Measurements from ENCODE around the gene GALNS.
"Not testable (repeated sequence)": the region's sequence is repeated elsewhere in the genome, so short reads cannot be mapped to it uniquely, and the experiment has no call there.

The GALNS gene

DNA sequence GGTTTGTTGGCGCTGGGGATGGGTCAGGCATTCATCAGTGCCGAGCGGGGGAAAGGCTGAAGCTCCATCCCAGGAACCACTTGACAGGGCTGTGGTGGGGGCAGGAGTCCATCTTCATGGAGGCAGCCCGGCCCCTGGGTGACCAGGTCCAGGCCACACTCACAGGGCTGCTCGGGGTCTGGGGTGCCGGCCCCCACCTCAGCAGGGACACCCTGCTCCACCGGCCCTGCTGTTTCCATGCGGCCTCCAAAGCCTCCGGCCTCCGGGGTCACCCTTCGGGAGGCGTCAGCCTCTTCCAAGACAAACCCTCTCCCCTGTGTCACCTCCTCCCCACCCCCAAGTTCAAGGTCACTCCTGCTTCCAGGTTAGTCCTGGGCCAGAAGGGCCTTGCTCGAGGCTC, 22.1 kb downstream of the GALNS start:
- no peak for DNase-seq

DNA sequence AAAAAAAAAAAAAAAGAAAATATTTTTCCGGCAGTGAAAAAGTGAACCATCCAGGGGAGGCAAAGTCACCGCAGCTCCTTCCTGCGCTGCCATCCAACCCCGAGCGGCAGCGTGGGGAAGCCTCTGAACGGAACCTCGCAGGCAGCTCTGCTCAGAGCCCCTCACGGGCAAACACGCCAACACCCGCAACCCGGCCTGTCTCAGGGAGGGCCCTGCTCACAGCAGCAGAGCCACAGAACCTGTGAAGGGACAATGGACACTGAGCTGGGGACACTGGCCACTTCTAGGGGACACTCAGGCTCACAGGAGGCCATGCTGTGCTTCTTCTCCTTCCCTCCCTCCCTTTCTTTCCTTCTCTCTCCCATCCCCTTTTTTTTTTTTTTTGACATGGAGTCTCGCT, 23.7 kb downstream of the GALNS start:
- DNase-seq, result no peak

DNA sequence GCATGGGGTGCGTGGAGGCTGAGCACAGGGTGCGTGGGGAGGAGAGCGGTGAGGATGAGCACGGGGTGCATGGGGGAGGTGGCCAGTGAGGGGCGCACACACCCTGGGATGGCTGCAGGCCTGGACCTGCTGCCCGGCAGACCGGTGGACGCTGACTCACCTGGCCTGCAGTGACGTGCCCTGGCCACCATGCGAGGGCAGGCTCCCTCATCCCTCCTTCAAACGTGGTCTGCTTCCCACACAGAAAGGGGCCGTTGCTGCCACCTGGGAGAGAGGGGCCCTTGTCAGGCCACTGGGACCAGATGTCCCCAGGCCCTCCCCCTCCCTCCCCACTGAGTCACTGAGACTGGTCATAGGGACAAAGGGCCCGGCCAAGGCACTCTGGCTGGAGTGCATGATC, 24.9 kb downstream of the GALNS start:
- DNase-seq, result no peak

DNA sequence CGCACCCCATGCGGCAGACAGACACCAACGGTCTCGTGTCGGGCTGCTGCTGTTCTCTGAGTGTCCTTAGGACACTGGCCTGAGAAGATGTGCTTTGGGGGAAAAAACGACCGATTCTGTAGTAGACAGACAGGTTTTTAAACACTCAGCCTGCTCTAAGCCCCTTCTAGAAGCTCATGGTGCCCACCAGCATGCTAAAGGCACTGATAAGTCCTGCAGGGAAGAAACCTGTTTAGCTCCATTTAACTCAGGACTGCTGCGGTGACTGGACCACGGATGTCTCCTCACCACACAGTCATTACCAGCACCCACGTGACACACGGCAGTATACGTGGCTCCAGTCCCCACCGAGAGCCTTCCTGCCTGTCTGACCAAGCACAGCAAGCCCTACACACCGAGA, 26.0 kb downstream of the GALNS start:
- no peak for DNase-seq

DNA sequence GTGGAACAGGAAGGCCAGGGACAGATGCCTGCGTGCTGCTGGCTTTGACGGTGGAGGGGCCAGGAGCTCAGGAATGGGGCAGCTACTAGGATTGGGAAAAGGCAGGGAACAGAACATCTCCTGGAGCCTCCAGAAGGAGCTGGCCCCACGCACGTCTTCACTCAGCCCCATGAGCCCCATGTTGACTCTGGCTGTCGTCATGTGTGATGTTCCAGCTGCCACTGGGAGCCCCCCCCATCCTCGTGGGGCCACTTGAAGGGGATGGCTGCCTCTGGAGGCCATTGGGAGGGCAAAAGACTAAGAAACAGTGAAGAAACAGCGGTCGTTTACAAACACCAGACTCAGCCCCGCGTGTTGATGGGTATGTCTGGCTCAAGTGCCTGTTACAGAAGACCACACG, 26.5 kb downstream of the GALNS start:
- no peak for DNase-seq

DNA sequence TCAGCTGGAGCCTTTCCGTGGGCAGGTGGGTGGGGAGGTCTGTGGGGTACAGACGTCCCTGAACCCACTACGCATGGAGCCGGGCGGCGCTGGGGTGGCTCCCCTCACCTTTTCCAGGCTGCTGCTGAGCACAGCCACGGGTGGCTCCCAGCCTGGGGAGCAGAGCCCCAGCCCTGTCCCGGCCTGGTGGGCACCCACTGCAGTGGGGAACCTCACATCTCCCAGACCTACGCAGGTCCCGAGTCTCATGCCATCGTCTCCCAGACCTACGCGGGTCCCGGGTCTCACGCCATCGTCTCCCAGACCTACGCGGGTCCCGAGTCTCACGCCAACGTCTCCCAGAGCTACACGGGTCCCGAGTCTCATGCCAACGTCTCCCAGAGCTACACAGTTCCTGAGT, 28.0 kb downstream of the GALNS start:
- no peak for DNase-seq

DNA sequence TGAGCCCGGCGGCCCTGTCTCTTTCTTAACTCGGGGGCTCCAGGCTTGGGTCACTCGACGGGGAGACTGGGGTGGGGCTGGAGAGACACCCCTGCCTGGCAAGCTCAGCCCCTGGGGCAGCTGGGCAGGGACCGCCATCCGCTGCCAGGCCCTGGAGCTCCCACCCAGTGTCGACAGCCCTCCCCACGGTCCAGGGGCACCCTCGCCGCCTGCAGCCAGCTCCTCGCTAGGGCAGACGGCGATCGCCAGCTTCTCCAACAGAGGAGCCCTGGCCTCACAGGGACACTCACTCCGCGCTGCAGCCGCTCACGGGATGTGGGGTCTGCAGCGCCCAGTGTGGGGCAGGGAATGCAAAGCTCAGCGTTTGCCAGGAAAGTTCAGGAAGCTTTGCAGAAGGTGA, 29.0 kb downstream of the GALNS start:
- DNase-seq, result no peak

DNA sequence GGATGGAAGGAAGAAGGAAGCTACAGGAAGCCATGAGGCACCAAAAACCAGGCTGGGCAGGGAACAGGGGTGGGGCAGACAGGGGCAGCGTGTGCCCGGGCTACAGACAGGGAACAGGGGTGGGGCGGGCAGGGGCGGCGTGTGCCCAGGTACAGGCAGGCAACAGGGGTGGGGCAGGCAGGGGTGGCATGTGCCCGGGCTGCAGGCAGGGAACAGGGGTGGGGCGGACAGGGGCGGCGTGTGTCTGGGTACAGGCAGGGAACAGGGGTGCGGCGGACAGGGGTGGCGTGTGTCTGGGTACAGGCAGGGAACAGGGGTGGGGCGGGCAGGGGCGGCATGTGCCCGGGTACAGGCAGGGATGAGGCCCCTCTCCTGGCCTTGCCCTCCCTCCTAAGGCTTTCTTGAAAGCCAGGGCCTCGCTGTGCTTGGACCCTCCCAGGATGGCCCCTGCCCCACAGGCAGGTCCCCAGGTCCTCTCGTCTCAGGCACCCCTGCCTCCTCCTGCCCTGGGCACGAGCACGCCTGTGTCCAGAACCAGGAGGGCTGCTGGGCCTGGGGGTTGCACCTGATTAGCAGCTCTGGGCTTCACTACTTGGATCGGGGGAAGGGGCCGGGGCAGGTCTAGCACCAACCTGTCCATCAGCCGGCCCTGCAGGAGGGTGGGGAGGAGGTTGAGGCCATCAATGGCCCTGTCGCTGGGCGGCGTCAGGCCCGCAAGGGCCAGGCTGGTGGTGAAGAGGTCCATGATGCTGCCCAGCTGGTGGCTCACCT, 30.5 kb downstream of the GALNS start:
- no peak for DNase-seq

DNA sequence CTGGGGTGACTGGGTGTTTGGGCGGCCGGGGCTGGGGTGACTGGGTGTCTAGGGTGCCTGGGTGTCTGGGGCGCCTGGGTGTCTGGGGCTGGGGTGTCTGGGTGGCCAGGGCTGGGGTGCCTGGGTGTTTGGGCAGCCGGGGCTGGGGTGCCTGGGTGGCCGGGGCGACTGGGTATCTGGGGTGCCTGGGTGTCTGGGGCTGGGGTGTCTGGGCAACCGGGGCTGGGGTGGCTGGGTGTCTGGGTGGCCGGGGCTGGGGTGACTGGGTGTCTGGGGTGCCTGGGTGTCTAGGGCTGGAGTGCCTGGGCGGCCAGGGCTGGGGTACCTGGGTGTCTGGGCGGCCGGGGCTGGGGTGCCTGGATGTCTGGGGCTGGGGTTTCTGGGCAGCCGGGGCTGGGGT, 31.6 kb downstream of the GALNS start:
- no peak for DNase-seq

DNA sequence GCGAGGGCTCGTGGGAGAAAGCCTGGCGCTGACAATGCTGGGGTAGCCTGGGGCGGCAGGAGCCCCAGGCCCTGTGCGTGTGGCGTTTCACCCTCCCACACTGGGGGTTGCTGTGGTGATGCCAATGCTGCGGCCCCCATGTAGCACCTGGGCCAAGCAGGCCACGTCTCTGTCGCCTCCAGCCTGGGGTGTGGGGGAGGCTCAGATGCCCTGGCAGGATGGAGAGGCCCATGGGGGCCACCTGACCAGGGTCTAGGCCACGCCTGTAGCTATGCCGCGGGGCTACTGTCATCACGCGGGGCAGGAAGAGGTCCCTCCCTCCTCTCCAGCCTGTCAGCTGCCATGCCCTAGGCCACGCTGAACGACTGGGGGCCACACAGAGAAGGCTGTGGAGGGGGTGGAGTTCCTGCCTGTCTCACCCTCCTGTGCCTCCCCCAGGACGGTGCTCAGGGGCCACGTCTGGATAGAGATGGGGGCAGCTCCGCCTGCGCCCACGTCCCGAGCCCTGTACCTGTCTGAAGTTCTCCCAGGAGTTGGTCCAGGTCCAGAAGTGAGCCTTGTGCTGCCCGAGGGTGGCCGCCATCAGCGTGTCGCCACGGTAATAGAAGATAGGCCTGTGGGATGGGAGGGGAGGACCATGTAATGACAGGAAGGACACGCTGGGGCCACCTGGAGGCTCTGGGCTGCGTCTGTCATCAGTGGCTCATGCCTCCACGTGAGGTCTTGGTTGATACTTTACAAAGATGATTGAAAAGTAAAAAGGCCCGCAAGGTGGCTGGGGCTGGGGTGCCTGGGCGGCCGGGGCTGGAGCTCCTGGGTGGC, 32.3 kb downstream of the GALNS start:
- DNase-seq, result no peak

DNA sequence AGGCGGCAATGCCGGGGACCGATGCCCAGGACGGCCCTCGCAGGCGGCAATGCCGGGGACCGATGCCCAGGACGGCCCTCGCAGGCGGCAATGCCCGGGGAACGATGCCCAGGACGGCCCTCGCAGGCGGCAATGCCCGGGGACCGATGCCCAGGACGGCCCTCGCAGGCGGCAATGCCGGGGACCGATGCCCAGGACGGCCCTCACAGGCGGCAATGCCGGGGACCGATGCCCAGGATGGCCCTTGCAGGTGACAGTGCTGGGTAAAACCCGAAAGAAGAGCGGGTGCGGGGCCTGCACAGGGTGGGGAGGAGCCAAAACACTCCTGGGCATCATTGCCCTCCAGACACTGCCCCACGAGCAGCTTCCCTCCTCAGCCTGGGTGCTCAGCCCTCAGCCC, 33.1 kb downstream of the GALNS start:
- DNase-seq, result not testable (repeated sequence)

DNA sequence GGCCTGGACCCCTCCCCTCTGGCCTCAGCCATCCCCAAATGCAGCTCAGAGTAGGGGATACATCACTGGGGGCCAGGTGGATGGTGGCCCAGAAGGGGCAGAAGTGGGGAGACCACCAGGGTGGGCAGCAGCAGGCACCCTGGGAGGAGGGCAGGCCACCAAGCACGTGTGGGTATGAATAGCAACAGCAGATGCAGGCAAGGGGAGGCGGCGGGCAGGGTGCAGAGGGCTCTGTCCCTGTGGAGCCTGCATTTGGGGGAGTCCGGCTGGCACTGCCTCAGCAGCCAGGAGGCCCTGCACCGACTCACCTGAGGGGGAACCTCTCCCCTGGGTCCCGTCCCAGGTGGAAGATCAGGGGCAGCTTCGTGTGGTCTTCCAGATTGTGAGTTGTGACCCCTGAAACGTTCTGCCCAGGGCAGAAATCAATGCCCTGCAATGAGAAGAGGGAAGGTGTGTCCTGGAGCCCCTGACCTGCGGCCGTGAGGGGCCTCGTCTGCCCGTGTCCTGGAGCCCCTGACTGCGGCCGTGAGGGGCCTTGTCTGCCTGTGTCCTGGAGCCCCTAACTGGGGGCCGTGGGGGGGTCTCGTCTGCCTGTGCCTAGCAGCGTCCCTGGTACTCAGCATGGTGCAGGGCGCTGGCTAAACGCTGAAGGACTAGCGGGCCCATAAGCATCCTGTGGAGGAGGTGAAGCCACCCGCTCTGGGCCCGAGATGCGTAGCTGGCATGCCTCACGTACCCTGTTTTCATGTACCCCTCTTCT, 34.3 kb downstream of the GALNS start:
- no peak for DNase-seq

DNA sequence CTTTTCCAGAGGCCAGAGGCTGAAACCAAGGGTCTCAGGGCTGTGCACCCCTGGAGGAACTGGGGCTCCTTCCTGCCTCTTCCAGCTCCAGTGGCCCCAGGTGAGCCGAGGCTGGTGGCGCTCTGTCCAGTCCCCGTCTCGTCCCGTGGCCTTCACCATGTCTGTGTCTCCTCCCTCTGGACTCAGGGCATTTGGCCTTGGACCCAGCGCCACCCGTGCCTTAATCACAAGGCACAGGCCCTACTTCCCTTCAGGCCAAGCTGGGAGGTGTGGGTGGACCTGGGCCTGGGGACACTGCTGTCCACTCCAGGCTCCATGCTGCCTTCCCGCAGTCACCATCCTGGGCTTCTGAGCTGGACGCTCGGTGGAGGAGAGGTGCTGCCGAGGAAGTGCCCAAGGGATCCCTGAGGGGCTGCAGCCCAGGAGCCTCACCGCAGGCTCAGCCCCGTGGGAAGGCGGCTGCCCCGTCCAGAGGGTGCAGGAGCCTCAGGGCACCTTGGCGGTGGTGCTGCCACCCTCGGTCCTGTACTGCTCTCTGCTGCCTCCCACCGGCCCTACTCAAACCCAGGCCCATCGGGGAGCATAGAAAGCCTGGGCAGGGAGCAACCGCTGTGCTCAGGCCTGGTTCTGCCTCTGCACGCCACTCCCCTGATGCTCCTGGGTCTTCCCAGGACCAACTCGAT, 35.4 kb downstream of the GALNS start:
- DNase-seq, result no peak

DNA sequence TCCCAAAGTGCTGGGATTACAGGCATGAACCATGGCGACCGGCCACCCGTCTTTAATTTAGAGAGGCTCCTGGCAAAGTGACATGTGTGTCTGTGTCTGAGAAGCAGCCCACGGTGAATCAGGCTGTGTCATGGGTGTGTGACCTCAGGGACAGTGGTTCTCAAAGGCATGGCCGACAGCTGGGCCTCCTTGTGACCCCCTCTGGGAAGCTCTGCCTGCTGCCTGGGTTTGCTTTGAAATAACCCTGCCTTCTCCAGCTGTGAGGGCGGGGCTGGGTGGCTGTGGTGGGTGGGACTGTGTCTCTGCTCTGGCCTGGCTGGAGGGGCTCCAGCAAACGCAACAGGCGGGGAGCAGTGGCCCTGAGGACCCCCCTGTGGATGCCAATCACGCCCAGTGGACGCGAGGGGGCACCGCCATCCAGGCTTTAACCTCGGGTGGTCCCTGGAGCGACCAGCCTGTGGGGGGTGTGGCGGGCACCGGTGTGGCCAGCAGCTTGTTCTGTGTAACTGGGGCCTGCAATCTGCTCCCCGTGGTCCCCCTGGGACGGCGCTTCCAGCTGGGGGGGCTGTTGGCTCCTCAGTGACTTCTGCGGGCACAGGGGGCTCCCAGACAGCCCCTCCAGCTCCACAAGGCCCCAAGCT, 36.2 kb downstream of the GALNS start:
- no peak for DNase-seq

DNA sequence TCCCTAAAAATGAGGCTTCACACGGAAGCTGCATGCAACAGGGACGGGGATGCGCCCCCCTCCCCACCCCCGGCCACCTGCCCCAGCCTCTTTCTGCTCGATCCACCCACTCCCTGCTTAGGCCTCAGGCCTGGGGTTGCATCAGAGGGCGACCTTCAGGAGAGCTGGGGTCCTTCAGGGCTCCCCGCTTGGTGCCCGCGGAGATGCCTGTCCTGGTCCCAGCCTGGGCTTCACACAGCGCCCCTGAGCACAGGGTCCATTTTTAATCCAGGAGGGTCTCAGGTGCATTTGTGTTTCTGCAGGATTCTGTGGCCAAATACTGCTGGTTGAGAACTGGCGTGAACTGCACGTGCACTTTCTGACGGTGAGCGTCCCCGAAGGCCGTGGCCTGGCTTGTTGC, 37.6 kb downstream of the GALNS start:
- DNase-seq, result no peak

DNA sequence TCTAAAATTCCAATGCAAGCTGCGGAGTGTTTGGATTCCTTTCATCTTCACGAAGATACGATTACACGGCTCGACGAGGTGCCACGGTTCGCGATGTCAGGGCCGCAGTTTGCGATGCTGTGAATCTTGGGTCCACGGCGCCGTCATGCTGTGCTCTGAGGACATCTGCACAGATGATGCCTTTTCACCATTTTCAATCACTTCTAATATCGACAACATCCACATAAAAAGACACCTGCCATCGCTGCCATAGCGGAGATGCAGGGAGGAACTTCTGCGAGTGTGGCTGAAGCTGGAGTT, 38.2 kb downstream of the GALNS start:
- no peak for DNase-seq

DNA sequence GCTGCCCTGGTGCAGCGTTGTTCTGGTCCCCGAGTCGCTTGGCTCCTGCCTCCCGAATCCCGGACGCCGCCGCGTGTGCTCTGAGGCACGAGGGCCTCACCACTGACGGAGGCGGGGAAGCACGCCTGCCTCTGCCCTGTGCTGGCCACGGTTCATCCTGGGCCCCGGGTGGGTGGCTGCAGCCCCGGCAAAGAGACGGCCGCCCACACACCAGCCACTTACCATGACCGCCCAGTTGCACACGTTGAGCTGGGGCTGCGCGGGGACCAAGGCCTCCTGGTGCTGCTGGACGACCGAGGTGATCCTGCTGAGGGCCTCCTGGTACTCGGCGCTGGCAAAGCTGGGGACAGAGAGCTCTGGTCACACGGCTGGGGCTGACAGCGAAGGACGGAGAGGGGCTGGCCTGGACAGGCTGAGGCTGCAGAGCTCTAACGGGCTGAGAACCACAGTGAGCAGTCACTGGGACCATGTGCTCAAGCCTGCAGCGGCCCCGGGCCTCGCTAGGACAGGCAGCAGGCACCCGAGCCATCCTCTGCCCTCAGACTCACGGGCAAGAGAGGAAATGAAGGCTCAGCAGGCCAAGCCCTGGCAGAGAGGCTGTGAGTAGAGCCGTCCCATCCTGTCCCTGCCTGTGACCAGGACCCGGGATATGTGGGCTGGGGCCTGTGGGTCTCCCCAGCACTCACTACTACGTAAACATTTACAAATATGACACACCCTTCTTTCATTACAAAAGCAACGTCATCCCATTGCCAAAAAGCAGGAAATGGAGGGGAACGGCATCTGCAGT, 38.8 kb downstream of the GALNS start:
- DNase-seq, result no peak

DNA sequence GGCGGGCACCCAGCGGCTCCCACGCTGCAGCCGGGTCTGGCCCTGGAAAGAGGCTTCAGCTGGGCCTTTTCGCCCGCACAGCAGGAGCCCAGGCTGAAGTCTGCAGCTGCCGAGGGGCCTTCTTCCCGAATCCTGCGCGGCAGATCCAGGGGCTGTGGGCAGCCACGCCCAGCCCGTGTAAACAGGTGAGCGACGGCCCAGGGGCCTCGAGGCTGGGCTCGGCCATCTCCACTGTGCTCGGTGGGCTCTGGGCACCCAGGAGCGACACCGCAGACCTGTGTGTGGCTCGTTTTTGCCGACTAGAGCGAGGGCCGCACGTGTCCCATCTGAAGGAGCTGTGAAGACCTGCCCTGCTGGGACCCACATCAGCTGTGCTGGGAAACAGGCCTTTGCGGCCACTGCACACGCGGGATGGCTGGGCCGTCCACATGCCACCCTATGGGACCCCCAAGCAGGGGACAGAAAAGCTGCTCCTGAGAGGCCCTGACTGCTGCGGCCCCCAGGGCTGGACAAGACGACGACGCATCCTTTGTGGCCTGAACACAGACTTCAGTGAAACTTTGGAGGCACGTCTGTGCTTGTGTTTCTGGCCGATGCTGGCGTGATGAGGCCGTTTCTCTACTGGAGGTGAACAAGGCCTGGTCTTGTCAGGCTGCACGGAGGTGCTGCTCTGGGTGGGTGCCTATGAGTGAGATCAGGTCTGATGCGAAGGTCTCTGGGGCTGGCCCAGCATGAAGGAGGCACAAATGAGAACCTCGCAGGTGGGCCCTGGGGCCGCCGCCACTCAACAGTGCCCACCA, 39.8 kb downstream of the GALNS start:
- no peak for DNase-seq

DNA sequence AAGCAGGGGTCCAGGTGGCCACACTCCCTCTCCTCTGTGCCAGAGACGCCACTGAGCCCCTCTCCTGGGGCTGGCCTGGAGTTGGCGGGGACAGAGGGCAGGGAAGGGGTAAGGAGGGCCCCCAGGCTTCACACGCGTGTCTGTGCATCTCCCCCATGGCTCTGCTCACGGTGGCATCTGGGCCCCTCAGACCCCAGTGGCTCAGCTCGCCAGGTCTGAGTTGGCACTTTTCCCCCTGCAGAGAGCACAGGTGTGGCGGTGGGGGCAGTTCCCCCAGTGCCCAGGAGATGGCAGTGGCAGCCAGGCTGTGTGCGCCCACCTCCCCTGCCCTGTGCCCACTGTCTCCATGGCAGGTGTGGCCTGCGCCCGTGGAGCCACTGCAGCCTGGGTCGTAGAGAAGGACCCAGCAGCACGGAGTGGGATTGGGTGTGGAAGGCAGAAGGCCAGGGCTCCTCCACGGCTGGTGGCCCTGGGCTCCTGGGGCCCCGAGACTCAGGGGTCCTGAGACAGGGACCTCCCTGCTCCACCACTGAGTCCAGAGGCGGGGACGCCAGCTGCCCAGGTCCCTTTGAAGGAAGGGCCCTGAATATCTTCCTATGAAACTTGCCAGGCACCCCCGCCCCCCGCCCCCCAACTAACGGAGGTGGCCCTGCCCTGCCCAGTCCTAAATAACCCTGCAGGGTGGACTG, 40.7 kb downstream of the GALNS start:
- DNase-seq, result peak in 1 of 2 donors; percentile 37

DNA sequence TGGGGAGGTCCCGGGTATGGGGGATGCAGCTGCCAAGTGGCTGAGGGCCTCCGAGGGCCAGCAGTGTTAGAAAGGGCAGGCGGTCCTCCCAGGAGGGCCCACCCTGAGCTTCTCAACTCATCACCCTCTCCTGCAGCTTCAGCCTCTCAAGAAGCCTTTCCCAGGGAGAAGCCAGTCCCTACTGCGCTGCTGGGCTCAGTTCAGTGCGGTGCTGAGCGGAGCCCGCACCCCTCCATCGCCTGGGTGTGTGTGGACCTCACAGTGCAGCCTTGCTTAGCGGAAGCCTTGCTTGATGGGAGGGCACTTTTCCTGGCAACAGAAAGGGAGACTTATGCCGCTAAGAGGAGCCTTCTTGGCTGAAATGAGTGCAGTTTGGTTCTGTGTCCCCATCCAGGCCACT, 41.5 kb downstream of the GALNS start:
- no peak for DNase-seq

DNA sequence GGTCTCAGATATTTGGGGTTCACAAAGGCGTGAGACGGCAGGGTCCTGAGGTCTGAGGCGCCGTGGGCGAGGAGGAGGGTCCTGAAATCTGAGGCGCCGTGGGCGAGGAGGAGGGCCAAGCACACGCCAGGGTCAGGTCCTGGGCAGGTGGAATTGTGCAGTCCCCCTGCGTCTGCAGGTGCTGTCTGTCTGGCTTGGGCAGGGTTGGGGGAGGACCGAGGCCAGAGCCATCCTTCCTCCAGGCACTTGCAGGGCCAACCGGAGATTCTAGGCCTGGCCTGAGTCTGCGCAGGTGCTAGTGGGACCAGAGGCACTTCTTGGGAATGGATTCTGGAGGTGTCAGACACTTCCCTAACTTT, 42.6 kb downstream of the GALNS start:
- DNase-seq, result no peak

All from inflammatory macrophage treated with lipopolysaccharide for 1 hour (primary cell).